LHCN-M2 (cell line): ENCODE results near the gene PCBP3. TPM values are rescaled to one million over a fixed set of nuclear protein-coding genes. Genes with fewer than 3 reads are reported as not detected.
"Not testable (repeated sequence)": the region's sequence is repeated elsewhere in the genome, so short reads cannot be mapped to it uniquely, and the experiment has no call there.

Source experiments
- DNase-seq: peaks from one replicate; pipeline ENCODE4 v3.0.0-alpha.2; 2012; ENCODE audit warnings: low read depth
- total RNA-seq: library from RNA; depleted of rRNA; stranded (reverse); fragments of >200 nt; gene quantifications from 2 replicates; pipeline ENCODE4 v1.2.3, GENCODE V29; 2014

PCBP3 gene
- total RNA-seq, 1 experiment from 2014 or later: 3.8 TPM

GRCh38 chr21:45678790-45679189, 35.3 kb downstream of the PCBP3 start:
- not testable (repeated sequence) for DNase-seq

GRCh38 chr21:45680215-45680614, 36.7 kb downstream of the PCBP3 start:
- DNase-seq: no peak

- DNase-seq: no peak
These were observed 51.6 kb downstream of the PCBP3 start for GRCh38 chr21:45695086-45695485.

GRCh38 chr21:45698493-45699184, 55.1 kb downstream of the PCBP3 start:
- peak; percentile 96 for DNase-seq

- no peak for DNase-seq
These were observed 55.9 kb downstream of the PCBP3 start for GRCh38 chr21:45699251-45699942.

GRCh38 chr21:45699966-45700365, 56.4 kb downstream of the PCBP3 start:
- no peak for DNase-seq

- no peak for DNase-seq
These were observed 56.9 kb downstream of the PCBP3 start for GRCh38 chr21:45700461-45700860.

GRCh38 chr21:45704311-45705108, 61.0 kb downstream of the PCBP3 start:
- DNase-seq: no peak

- no peak for DNase-seq
These were observed 62.8 kb downstream of the PCBP3 start for GRCh38 chr21:45706299-45706698.

GRCh38 chr21:45709173-45709572, 65.6 kb downstream of the PCBP3 start:
- no peak for DNase-seq

- DNase-seq: no peak
These were observed 66.3 kb downstream of the PCBP3 start for GRCh38 chr21:45709696-45710268.

GRCh38 chr21:45710306-45710705, 66.8 kb downstream of the PCBP3 start:
- not testable (repeated sequence) for DNase-seq

- no peak for DNase-seq
These were observed 70.1 kb downstream of the PCBP3 start for GRCh38 chr21:45713613-45714012.

GRCh38 chr21:45715441-45715840, 71.9 kb downstream of the PCBP3 start:
- no peak for DNase-seq

GRCh38 chr21:45718413-45718812, 74.9 kb downstream of the PCBP3 start:
- DNase-seq: no peak

- no peak for DNase-seq
These were observed 75.8 kb downstream of the PCBP3 start for GRCh38 chr21:45719177-45719802.

- DNase-seq: not testable (repeated sequence)
These were observed 76.7 kb downstream of the PCBP3 start for GRCh38 chr21:45720204-45720603.

- DNase-seq: no peak
These were observed 78.1 kb downstream of the PCBP3 start for GRCh38 chr21:45721671-45722070.

GRCh38 chr21:45723049-45723958, 79.8 kb downstream of the PCBP3 start:
- DNase-seq: no peak

GRCh38 chr21:45724345-45724961, 80.9 kb downstream of the PCBP3 start:
- peak; percentile 22 for DNase-seq
